HL-60/S4 treated with retinoic acid at 250 ng/mL for 4 days and 3 days (cell line): ENCODE measurements around the gene VEZT.

Source experiments
- in situ Hi-C: fragments of 300-500 bp; cut with MboI; formaldehyde crosslinking; loops from 2 replicates; pipeline ENCODE4 v1.7.0; 2022; ENCODE audit warnings: low sequenced_read_pairs

The VEZT gene

DNA sequence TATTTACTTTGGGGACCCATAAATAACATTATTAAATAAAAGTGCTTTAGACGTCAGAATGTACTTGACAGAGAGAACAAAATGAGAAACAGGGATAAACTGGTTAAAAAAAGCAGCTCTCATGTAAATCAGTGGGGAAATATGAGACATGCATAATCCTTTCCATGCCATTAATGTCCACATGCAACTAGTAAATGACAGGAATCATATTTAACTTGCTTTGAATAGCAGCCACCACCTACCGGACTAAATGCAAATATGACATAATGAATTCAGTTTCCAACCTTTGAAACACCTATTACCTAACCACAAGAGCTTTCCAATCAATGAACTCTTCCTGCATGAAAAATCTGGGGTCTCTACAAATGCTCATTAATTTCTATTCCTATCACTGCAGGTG lies 20.0 kb upstream of the VEZT start:
- in situ Hi-C loops, result no loop called here

DNA sequence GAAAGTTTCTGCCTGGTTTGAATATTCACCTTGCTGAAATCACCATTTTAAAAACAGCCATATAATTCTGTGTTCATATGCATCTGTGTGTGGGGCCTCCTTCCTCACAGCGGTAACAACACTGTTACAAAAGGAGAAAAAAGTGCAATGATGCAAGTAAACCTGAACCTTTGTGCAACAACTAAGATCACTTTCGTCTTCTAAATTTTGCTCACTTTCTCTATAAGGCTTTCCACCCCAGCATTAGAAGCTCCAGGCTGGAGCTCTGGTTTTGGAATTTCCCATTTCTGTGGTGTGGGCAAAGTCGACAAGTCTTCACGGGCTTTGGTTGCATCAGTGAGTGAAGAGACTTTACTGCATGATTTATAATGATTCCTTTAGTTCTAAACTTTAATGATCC lies 18.7 kb upstream of the VEZT start:
- in situ Hi-C loops, result no loop called here

- in situ Hi-C loops, result no loop called here
Measured at GRCh38 chr12:95200128-95200894, 17.3 kb upstream of the VEZT start.

DNA sequence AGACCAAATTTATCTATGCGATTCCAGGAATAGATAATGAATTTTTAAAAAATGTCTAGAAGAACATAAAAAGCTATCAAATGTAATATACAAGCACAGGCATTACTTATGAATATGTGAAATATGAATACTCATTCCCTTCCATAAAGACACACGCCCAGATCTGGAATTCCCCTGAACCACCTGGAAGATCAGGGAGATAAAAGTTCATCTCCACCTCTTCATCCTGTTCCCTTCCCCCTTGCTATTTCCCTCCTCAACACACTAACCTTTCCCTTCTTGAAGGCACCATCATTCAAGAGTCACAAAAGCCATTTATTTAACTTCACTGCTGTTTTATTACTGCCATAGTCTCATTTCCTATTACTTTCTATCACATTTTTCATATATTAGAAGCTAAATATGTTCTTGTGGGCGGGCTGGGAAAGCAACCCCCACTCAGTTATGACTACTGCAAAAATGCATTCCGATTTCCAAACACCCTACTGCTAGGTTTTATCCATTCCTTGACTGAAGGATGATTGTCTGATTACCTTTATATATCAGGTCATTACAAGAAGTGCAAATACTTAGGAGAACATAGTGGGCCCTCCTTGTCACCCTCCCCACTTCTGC lies 16.4 kb upstream of the VEZT start:
- in situ Hi-C loops, result no loop called here

DNA sequence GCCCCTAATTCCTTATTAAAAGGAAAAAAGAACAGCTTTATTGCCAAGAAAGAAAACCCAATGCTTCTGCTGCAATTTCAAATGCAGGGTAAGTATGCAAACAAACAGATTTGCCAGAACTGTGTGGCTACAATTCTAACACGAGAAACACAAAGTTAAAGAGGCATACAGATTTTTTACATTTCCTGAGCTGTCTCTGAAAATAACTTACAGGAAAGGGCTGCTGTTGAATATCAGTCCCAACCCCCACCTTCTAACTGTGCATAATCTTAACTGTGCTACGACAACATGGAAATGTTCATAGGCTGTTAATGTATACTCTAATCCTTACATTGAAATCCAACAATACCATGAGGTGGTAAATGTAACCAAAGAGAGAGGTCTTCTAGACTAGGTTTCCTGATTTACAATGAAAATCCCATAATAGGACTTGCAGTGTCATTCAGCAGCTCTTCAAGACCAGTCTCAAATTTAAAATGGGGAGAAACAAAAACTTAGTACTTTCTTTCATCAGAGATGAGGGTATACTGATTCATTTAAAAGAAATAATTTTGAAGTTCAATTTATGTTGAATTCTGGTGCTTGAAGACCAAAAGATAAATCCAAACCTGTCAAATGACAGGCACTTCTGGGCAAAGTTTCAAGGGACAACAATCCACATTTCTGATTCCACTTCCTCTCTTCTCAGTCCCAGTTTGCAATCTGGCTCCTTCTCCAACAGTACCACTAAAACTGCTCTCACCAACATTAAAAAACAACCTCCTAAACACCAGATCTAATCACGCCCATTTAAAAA lies 14.7 kb upstream of the VEZT start:
- in situ Hi-C loops, result no loop called here

- in situ Hi-C loops, result no loop called here
Measured at GRCh38 chr12:95203487-95204030, 14.0 kb upstream of the VEZT start.

DNA sequence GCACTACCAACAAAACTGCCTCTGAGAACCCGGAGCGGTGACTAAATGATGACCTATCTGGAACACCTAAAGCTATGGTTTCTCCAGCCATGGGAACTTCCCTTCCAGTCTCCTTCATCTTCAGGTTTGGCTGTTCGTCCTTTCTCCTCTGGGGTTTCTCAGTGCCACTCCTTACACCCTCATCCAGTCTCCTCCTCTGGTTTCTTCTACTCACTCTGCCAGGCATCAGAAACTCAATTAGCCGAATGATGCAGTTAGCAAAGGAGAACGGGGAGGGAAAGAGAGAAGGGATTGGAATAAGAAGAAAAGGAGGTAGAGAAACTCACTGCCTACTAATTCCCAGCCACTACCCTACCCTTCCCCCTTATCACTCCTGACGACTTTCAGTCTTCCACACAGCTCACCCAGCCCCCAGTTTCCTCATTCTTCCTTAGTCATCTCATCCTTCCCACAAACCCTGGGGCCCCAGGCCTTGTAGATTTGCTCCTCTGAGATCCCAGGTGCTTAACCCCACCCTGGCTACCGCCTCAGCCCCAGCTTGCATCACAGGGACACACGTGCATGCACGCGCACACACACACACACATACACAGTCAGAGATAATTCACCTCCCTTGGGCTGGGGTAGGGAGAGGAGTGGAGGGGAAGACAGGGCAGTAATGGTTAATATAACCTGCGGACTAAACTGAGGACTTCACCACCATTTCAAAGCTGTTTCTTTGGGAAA lies 13.3 kb upstream of the VEZT start:
- in situ Hi-C loops, result no loop called here

GRCh38 chr12:95205016-95205624 lies 12.5 kb upstream of the VEZT start:
- in situ Hi-C loops, result no loop called here

DNA sequence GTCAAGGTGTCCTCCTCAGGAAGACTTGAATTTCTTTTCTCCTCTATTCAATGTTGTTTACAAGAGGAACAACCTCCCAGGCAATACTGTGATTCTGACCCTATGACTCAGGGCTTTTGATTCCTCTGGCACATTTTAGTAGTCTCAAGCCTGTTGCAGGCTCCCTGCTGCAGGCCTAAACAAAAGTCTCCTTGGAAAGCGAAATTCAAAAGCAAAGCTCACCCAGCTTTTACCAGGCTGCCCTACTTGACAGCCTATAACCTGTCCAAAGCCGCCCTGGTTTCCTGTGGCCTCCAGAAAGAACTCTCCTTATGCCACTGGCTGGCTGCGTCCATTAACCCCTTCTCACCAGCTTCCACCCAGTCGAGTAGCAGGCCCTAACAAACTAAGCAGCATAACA lies 11.9 kb upstream of the VEZT start:
- in situ Hi-C loops, result no loop called here

- in situ Hi-C loops, result no loop called here
Measured at GRCh38 chr12:95206916-95207315, 10.7 kb upstream of the VEZT start.

GRCh38 chr12:95207407-95207806 lies 10.2 kb upstream of the VEZT start:
- in situ Hi-C loops, result no loop called here

- in situ Hi-C loops, result no loop called here
Measured at GRCh38 chr12:95208678-95209077, 8.9 kb upstream of the VEZT start.

DNA sequence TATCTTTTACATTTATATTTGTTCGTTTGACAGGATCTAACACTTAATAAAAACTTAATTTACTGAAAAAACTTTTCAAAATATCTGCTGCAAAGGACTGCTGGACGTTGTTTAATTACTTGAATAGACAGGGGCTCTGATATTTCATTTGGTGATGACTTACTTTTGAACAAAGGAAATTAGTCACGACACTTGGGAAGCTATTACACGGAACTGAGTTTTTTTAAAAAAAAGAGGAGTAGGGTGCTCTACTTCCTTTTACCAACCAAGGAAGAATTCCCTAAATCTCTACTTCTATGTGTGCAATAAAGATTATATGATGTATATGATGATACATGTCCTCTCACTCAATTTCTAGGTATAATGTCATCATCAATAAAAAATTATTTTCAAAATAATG lies 5.0 kb upstream of the VEZT start:
- in situ Hi-C loops, result no loop called here

- in situ Hi-C loops, result no loop called here
Measured at GRCh38 chr12:95213119-95213518, 4.5 kb upstream of the VEZT start.

GRCh38 chr12:95213928-95214327 lies 3.7 kb upstream of the VEZT start:
- in situ Hi-C loops, result no loop called here

DNA sequence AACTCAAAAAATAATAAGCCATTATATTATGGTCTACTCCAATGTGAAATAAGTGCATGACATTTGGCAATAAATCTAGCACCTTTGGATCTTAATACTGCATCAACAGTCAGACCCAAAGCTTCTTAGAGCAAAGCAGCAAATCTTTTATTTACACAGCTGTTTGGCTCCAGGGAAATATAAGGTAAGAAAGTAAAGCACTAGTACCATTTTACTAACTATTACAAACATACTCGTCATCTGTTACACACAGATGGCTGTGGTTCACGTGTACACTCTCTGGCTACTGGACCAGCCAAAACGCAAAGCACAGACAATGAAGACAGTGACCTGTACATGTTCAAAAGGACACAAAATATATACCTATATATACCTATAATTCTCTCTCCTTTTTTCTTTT lies 3.1 kb upstream of the VEZT start:
- in situ Hi-C loops, result no loop called here

DNA sequence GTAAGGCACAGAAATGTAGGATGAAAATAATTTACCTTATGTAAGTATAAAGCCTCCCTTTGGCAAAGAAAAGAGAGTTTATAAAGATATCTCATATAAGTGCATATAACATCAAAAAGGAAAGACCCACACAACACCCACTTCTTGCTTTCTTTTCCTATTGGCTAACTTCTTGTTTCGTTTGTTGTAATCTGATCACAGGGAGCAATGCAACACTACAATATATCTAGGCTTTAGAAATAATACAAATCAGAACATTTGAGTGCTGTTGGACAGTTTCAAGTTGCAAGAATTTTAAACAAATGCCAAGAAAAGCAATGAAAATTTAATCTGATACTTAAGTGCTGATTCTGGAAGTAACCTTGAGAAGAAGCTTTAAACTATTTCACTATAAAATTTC lies 1.7 kb upstream of the VEZT start:
- in situ Hi-C loops, result no loop called here

- in situ Hi-C loops, result no loop called here
Measured at GRCh38 chr12:95216711-95217376, 763 bp upstream of the VEZT start.

DNA sequence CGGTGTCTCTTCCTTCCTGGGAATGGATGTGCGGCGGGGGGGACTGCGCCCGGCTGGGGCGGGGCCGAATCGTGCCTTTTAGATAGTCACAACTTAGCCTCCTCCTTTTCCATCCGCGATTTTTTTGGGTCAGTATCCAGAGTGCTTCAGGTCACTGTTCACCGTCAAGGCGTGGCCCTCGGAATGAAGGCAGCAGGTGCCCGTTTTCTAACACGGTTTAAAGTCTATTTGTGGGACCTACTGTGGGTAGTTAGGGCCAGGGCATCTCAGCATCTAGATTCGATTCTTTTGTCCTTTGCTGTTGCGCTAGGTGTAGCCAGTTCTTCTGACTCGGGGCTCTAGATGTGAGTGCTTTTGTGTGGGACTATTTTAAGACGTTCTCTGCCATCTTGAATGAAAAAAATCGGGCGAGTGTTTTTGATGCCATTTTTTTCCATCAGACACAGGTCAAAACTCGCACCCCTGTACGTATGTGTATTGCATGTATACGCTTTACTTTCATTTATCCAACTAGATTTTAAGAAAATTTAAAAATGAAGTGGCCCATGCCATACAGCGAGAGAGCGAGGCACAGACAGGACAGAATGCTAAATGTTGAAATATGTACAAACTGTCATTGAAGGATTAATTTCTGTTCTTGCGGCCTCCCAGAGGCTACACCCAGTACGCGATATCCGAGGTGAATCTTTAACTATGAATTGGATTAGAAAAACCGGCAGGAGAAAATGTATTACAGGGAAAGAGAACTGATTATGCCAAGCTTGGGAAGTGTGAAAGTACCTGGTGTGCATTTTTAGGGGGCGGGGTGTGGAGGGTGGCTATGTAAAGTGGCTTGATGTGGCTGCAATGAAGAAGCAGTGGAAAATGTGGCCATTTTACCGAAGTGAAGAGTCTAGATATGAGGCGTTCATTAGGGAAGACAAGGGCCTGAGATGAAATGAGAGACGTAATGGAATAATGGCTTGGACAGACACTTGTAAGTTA lies 835 bp downstream of the VEZT start:
- in situ Hi-C loops, result no loop called here
